HG03521 (cell line): ENCODE data around the gene NEURL1.

Experiments
- ATAC-seq: cut with Tn5 transposase; IDR thresholded peaks from one replicate; pipeline ENCODE4 v1.9.1; 2021; ENCODE audit warnings: mild to moderate bottlenecking, moderate library complexity; ENCODE audit not compliant: unreplicated experiment

Gene NEURL1

DNA sequence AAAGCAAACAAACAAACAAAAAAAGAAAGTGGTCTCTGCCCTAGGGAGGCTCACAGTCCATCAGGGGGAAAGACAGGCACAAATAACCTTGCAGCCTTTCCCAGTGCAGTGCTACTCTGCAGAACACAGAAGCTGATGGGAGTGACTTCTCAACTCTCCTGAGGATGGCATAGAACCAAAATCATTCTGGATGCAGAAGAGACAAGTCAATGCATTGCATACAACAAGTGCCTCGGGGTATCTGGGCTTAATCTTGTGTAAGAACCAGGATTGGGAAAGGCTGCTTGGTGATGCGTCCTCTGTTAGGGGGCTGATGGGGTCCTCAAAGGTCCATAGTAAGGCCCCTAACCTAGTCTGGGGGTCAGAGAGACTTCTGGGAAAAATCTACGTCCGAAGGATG lies 68.9 kb downstream of the NEURL1 start:
- no peak for ATAC-seq

DNA sequence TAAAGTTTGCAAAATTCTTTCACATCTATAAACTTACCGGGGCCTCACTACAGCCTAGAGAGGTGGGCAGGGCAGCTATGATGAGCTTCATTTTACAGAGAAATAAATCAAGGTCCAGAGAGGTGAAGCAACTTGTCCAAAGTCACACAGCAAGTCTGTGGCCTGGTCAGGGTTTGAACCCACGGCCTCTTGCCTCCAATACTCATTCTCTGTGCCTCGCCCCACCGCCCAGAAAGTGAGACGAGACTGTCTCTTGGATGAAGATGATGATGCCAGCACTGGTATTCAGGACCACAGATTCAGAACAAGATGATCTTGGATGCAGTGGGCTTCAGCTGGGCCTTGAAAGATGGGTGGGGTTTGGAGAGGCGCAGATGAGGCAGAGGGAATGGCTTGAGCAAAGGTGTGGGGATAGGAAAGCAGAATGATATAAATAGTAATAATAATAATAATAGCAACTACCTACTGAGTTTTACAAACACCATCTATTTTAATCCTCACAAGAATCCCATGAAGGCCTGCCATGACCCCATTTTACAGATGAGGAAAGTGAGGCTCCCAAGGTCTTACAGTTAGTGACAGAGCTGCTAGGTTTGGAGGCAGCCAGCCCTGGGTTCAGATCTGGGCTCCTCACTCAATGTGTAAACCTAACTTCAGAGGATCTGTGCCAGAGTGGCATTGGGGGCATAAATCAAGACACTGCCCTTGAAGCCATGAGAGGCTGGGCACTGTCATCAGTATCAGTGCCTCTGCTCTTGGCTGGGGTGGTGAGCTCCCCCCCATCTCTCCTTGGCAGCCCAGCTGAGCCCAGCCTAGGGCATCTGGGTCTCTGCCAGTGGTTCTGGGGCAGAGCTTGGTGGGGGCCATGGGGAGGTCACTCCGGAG lies 70.0 kb downstream of the NEURL1 start:
- ATAC-seq = no peak

DNA sequence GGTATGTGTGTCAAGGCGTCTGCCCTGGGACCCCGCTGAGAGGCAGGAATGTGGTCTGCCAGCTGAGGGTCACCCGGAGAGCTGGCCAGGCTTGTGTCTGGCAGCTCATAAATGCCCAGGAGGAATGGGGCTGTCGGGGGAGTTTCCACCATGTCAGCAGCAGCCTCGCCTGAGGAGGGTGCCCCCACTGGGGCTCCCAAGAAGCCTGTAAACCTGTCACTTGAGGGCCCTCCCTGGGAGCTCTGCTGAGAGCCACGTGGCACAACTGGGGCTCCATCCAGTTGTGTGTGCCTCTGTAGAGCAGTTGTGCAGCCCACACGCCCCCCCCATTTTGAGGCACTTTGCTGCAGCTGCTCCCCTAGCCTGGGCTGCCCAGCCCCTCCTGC lies 70.6 kb downstream of the NEURL1 start:
- no peak for ATAC-seq

DNA sequence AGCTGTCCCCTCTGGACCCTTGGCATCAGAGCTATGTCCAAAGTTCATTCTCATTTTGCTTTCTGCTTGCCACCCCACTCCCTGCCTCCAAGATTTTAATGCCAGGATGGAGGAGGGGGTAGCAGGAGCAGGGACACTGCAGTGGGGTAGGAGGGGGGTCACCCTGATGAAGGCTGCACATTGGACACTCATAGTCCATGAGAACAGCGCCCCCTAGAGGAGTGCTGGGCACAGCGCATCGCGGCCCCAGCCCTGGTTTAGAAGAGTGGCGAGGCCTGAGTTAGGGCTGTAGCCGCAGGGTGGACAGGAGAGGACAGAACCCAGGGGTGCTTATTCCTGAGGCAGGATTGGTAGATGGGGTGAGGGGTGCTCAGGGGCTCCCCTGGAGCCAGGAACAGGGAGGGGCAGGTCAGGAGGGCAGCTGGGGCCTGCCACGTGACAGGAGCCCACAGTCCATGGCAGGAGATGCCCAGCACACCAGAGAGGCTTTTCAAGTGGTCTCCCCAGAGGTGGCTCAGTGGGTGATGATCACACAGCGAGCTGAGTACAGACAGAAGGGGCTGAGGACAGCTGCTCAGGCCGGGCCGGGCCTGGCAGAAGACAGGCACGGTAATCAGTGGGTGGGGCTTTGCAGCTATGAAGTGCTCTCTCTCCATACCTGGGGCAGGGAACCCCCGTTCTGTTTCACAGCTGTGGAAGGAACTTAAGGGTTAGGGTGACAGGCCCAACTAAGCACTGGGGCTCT lies 71.4 kb downstream of the NEURL1 start:
- no peak for ATAC-seq

DNA sequence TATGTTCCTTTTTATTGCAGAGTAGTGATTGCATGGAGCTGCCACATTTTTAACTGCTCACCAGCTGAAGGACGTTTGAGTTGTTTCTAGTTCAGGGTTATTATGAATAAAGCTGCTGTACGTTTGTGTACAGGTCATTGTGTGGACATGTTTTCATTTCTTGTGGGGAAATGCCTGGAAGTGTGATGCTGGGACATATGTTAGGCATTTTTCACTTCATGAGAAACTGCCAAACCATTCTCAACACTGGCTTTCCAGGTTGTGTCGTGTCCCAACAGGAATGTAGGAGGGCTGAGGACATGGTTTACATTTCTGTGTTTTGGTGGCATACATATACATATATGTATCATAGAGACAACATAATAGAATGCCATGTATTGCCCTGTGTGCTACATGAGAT lies 73.0 kb downstream of the NEURL1 start:
- ATAC-seq = no peak

DNA sequence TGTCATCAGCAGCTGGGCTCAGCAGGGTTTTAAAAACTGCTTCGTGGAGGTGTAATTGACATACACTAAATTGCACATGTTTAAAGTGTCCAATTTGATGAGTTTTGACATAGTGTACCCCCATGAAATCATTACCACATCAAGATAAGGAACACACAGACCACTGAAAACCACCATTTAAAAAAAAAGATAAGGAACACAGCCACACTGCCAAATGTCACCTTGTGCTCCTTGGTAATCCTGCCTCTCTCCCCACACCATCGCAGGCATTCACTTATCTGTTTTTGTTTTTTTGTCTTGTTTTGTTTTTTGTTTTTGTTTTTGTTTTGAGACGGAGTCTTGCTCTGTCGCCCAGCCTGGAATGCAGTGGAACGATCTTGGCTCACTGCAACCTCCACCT lies 75.0 kb downstream of the NEURL1 start:
- ATAC-seq = no peak

DNA sequence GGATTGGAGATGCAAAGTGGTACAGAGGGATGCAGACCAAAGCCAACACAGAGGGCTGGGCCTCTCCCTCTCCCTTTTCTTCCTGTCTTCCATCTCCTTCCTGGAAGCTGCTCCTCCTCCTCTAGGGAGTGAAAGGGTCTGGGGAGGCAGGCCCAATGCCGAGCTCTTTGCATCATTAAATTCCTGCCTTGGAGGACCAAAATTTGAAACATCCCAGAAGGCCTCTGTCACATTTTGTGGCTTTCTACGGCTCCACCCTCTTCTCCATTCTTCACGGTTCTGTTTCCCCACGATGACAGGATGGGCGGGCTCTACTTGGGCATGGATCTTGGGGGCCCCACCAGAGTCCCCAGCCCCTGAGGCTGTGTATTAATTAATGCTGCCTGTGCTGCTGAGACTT lies 76.4 kb downstream of the NEURL1 start:
- ATAC-seq = no peak

DNA sequence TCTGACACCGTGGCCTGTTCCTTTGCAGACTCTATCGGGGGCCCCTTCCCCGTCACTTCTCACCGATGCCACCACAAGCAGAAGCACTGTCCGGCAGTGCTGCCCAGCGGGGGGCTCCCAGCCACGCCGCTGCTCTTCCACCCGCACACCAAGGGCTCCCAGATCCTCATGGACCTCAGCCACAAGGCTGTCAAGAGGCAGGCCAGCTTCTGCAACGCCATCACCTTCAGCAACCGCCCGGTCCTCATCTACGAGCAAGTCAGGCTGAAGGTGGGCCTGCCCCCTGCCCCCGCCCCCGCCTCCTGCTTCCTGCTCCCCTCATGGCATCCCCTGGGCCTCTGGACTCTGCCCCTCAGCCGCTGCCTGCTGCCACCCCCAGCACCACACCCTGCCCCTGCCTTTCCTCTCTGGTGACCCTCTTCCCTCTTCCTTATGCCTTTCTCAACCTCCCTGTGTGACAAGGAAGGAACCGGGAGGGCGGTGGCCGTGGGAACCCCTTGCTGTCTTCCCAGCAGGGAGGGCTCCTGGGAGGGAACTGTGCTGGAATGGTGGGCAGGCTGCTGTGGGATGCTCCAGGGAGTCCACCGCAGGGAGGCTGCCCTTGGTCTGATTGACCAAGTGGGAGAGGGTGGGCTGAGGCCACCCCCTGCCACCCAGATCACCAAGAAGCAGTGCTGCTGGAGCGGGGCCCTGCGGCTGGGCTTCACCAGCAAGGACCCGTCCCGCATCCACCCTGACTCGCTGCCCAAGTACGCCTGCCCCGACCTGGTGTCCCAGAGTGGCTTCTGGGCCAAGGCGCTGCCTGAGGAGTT lies 77.5 kb downstream of the NEURL1 start:
- ATAC-seq = no peak

DNA sequence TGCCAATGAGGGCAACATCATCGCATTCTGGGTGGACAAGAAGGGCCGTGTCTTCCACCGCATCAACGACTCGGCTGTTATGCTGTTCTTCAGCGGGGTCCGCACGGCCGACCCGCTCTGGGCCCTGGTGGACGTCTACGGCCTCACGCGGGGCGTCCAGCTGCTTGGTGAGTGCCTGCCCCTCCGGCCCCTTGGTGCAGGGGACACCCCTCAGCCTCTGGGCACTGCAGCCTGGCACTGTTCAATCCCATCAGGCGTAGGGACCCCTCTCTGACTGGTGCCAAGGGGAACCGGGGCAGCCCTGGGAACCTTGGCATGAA lies 78.1 kb downstream of the NEURL1 start:
- ATAC-seq = no peak

DNA sequence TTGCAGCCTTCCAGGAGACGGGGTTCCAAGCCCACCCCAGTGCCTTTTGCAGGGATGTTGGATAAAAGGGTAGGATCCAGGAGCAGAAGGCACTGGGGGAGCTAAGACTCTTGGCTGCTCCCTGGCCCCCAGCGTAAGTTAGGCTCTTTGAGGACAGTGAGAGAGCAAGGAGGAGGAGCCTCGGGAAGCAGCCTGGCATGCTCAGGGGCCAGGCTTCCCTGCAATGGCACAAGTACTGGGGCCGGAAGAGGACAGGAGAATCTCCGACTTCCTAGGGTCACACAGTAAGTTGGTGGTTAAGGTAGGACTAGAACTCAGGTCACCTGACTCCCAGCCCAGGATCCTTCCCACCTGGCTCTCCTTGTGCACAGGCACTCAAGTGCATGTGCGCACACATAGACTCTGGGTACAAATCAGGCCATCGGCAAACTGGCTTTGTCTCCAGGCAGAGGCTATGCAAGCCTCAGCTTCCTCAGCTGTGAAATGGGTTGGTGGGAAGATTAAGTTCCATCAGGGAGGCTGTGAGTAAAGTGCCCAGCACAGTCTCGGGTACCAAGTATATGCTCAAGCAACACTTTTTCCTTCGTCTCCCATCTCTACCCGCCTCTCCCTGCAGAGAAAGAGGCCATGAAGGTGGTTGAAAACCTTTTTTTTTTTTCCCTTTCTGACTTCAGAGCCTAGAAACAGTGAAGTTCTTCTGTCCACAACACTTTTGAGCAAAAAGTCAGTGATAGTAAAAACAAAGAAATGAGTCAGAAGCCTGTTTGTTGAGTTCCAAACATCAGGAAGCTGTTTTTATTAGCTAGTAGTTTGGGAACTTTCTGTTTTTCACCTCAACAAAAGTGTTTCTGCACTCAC lies 79.1 kb downstream of the NEURL1 start:
- ATAC-seq = no peak

DNA sequence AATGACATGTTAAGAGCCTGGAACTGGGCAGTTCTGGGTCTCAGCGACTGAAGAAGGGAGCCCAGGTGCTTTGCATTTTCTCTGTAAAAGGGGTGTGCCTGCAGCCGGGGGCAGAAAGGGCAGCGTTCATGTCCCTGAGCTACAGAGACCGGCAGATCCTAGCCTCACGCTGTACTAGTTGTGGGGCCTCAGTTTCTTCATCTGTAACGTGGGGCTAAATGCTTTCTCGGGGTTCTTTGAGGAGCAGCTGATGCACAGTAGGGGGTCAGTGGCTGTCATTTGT lies 79.6 kb downstream of the NEURL1 start:
- no peak for ATAC-seq

DNA sequence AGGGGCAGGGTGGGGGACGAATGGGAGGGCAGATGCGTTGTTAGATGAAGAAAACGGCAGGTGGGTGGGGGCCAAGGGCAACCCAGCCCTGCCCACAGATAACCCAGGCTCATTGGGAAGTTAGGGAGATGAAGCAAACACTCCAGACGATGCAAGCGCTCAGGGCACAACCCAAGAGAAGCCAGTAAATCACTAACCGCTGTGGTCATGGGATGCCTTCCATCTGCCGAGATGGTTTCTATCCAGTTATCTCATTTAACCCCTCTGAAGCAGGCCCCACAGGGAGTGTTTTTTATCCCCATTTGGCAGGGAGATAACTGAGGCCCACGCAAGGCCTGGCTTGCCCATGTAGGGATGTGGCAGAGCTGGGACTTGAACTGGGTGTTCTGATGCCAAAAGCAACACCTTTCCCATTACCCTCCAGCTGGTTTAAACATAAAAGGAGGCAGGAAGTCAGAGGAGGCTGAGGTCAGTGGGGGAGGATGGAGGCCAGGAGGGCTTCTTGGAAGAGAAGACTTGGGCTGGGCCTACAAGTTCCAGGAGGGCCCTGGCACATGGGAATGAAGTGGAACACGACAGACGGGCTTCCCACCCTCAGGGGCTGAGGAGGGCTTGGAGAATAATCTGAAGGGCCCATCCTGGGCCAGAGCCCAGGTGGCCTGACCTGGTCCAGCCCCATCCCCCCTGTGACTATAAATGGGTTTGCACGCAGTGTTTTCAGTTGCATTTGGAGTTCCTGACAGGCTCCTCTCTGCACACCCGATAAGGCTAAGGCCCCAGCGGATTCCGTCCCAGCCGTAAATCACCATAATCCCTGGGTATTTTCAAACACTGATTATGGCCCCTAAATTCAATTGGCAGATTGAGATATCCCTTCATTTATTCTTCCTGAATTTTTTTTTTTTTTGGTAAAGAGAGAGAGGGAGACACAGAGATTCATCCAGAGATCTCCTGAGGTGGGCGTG lies 80.9 kb downstream of the NEURL1 start:
- ATAC-seq = no peak

DNA sequence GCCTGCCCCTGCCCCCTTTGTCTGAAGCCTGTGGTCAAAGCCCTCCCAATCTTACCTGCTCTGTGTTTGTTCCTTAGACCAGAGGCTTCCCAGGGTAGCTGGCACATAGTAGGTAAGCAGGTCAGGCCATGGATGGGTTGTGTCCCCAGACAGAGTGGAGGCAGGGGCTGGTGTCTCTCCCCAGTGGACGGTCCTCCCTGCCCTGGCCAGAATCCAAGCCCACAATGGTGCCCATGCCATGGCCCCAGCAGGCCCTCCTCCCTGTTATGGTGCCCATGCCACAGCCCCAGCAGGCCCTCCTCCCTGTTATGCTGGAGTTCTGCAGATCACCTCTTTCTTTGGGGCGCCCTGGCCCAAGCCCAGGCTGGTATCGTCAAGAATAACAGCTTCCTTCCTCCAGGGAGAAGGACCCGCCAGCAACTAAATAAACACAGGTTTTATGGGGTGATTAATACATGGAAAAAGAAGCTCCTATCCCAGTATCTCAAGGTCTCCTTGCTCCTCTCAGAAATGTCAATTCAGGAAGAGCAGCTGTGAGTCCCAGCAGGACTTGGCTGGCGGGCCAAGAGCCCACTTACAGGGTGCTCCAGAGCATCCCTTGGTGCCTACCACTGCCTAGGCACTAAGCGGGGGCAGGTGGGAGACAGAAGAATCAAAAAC lies 82.0 kb downstream of the NEURL1 start:
- ATAC-seq = no peak

DNA sequence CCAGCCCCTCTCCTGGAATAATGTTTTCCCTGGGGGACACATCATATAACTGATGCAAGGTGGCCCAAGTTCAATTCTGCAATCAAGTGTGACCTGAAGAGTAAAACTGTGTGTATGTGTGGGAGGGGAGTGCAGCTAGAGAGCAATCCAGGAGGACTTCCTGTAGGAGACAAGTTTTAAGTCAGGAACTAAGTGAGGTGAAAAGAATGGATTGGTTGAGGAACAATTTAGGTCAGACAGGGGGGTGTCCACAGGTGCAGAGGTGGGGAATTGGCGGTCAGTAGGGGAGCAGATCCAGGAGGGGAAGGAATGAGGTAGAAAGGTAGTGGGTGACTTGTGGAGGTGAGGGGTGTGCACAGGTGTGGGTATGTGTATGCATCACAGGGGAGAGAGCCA lies 82.6 kb downstream of the NEURL1 start:
- ATAC-seq = no peak

DNA sequence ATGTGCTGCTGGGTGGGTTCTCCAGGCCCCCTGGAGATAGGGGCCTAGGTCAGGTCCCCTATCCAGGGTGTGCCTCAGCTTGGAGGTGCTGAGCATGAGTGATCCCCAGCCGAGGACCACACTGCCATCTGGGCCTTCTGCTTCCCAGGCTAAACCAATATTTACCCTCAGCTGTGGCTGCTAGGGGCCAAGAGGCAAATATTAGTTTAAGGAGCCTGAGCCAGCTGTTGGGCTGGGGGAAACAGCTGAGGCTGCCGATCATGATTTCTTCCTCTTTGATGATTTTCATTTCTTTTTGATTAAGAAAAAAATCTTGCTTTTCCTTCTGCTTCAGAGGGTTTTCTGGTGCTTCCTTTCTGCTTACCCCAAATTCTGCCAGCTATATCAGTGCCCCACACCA lies 83.4 kb downstream of the NEURL1 start:
- no peak for ATAC-seq

DNA sequence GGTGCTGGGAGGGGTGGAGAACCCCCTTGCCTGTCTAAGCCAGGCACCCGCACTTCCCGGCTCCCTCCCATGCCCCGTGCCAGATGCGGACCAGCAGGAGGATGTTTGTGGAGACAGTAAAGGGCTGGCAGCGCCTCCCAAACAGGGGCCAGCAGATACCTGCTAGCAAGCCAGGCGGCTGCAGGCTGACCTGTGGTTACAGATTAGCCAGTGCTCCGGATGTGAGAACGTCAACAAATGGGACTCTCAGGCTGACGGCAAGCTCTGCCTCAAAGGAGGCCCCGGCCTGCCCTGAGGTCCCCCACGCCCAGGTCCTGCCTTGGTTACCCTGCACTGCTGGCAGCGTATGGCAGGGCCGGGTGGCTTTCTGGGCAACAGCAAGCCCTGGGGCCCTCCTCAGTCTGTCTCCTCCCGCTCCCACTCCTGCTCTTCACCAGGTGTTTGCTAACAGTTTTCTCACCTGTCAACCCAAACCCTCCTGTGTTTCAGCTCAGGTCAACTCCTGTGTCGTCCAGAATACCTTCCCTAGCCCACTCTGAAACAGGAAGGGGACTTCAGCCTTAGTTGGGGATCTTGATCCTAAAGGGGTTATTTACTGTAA lies 85.4 kb downstream of the NEURL1 start:
- ATAC-seq = no peak

DNA sequence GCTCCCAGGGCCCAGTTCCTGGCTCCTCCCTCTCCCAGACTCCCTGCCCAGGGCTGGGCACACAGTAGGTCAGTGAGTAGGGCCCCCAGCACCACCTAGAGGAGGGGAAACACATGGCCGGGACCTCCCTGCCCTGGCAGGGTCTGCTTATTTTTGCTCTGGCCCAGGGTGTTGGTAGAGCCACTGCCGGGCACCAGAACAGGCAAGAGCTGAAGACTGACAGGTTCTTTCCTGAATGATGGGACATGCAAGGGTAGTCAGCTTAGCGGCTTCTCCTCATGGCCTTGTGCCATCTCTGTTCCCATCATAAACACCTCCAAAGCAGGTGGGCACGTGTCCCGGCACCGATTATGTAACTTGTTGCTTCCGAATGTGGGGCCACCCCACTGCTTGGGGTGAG lies 86.5 kb downstream of the NEURL1 start:
- ATAC-seq = no peak

DNA sequence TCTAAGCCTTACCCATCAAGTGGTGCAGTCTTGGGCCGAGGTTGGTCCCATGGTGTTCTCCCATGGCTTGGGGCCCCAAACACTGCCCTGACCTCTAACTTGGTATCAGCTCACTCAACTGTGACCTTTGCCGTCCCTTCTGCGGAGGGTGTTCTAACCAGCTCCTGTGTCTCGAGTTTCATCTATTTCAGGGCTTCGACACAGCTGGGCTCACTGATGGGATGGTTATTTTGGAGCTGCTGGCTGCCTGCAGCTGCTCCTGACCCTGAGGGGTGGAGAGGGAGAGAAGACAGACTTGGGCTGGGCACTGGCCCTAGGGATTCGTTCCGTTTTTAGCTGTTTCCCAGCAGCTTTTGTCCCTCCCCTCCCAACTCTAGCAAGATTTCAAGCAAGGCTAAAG lies 86.9 kb downstream of the NEURL1 start:
- ATAC-seq = no peak

DNA sequence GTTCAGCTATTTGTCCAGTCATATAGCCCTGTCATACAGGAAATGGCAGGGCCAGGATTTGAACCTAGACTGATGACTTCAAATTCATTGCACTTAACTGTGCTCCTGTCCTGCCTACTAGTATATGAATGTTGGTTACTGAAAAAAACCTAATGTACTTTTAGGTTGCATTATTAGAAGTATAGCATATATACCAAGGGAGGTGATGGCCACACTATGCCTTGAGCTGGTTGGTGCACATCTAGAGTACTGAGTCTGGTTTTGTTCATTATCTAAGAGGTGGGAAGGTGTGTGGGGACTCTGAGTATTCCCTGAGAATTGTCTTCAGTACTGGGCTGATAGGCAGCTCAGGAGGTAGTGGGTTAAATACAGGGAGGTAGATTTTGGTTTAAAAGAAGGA lies 88.0 kb downstream of the NEURL1 start:
- no peak for ATAC-seq
